Right lobe of liver (tissue), 4 donors: Measurements from ENCODE around the gene CD63.

Source experiments
- POLR2A ChIP-seq: fragments of 450-650 bp; IDR thresholded peaks from one replicate; pipeline ENCODE4 v1.6.1; 2017; ENCODE audit warnings: antibody characterized with exemption, mild to moderate bottlenecking
- TF ChIP-seq, protein P1 (sequence below), 4 donors: fragments of 200-600 bp in 3 of 4; fragments of 450-650 bp in 1 of 4; IDR thresholded peaks; one replicate each; pipeline versions ENCODE4 v1.5.1 to v1.8.0; 2016 to 2022; ENCODE audit warnings: antibody characterized with exemption in 4 of 4, mild to moderate bottlenecking in 2 of 4
- donor health status: DM: no; HTN: no; CAD: no.
- donor health status: DM: no; HTN: no; CAD: no.
- donor health status: DM: no; HTN: yes; CAD: no.

DNA sequence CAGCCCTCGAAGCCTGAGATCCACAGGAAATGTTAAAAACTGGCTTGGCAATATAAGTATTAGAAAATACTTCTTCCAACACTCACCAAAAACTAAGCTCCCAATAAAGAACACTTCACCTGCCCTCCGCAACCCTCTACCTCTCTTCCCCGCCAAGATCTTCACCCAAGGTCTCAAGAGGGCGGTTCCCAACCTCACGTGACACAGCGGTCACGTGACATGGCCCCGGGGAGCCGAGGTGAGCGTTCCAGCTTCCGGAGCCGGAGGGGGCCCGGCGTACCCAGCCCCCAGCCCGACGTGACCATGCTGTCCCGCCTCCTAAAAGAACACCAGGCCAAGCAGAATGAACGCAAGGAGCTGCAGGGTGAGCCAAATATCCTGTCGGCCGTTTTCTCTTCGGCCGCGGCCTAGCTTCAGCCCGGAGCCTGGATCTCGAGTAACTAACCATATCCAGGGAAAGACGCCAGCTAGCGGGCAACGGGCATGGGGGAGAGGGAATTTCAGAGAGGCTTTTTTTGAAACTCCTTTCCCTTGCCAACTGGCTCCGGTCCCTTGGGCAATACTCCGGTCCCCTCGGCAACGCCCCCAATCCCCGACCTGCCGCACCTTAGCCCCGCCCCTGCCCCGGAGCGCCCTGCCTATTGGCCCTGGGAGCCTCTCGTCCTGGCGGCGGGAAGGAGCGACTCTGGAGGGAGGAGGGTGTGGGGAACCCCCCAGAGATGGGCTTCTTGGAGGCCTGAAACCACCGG is 12.8 kb downstream of the CD63 start, which contains the start of gene BLOC1S1:
- peak; percentile 48 for TF ChIP-seq POLR2A
- TF ChIP-seq, protein P1, sequence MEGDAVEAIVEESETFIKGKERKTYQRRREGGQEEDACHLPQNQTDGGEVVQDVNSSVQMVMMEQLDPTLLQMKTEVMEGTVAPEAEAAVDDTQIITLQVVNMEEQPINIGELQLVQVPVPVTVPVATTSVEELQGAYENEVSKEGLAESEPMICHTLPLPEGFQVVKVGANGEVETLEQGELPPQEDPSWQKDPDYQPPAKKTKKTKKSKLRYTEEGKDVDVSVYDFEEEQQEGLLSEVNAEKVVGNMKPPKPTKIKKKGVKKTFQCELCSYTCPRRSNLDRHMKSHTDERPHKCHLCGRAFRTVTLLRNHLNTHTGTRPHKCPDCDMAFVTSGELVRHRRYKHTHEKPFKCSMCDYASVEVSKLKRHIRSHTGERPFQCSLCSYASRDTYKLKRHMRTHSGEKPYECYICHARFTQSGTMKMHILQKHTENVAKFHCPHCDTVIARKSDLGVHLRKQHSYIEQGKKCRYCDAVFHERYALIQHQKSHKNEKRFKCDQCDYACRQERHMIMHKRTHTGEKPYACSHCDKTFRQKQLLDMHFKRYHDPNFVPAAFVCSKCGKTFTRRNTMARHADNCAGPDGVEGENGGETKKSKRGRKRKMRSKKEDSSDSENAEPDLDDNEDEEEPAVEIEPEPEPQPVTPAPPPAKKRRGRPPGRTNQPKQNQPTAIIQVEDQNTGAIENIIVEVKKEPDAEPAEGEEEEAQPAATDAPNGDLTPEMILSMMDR (IDR thresholded peaks at IDR 0.05), result peak in 2 of 4 donors; percentile 3 to 8
